Tibial artery (tissue), 4 donors: ENCODE data around the gene TRMT44.

Experiments used
- DNase-seq, 2 donors: peaks; one replicate each; pipeline ENCODE4 v3.0.0-alpha.2; 2019
- H3K27ac ChIP-seq, 2 donors: fragments of 200-600 bp; sonication (generic) in 1 of 2; 1 replicate in 1 of 2; 2 replicates in 1 of 2; pipeline ENCODE4 v1.5.1; 2018 to 2019; ENCODE audit warnings: mild to moderate bottlenecking in 1 of 2
- H3K27me3 ChIP-seq, 2 donors: fragments of 200-600 bp; sonication (generic) in 1 of 2; one replicate each; pipeline versions ENCODE4 v1.5.1 to v1.6.0; 2016 to 2019
- H3K36me3 ChIP-seq, 3 donors: fragments of 200-600 bp; sonication (generic) in 2 of 3; one replicate each; pipeline ENCODE4 v1.5.1; 2016 to 2019; ENCODE audit warnings: mild to moderate bottlenecking in 2 of 3
- H3K4me1 ChIP-seq, 4 donors: fragments of 200-600 bp; sonication (generic) in 2 of 4; 1 replicate in 3 of 4; 2 replicates in 1 of 4; pipeline ENCODE4 v1.5.1; 2016 to 2019
- H3K4me3 ChIP-seq, 2 donors: fragments of 200-600 bp; sonication (generic) in 1 of 2; 1 replicate in 1 of 2; 2 replicates in 1 of 2; pipeline ENCODE4 v1.5.1; 2018 to 2019; ENCODE audit warnings: mild to moderate bottlenecking in 2 of 2
- H3K9me3 ChIP-seq, 3 donors: fragments of 200-600 bp; sonication (generic) in 1 of 3; one replicate each; pipeline ENCODE4 v1.5.1; 2016 to 2019
- intact Hi-C: fragments of 100-400 bp; cut with DNase I; formaldehyde crosslinking; loops from one replicate; pipeline ENCODE4 v1.15.0; 2023; ENCODE audit warnings: low total_unique reads
- TF ChIP-seq, protein P1 (sequence below), 2 experiments: fragments of 200-600 bp in 1 of 2; fragments of 450-650 bp in 1 of 2; IDR thresholded peaks; one replicate each; pipeline ENCODE4 v1.5.1; 2017 to 2019; ENCODE audit warnings: antibody characterized with exemption in 2 of 2, mild to moderate bottlenecking in 1 of 2, moderate library complexity in 1 of 2

Gene TRMT44

DNA sequence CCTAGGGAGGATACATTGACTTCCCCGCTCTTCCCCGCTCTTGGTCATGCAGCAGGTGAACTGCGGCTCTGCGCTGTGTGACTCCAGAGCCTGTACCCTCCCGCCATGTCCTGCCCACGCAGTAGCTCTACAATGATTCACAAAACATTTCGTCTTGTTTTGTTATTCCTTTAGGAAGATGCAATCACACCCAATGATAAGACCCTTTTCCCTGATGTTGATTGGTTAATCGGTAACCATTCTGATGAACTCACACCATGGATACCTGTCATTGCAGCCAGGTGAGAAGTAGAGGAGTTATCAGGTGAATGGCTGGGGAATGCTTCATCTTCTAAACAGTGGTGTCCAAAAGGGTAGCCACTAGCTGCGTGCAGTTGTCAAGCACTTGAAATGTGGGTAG lies 23.2 kb downstream of the TRMT44 start:
- H3K27ac ChIP-seq = no peak overlapping the region
- H3K36me3 ChIP-seq = peaks cover 43 to 90% (median 66%) of the 10 kb centered on the region in 3 donors
- DNase-seq = no peak
- intact Hi-C loops = no loop called here
- TF ChIP-seq, protein P1, sequence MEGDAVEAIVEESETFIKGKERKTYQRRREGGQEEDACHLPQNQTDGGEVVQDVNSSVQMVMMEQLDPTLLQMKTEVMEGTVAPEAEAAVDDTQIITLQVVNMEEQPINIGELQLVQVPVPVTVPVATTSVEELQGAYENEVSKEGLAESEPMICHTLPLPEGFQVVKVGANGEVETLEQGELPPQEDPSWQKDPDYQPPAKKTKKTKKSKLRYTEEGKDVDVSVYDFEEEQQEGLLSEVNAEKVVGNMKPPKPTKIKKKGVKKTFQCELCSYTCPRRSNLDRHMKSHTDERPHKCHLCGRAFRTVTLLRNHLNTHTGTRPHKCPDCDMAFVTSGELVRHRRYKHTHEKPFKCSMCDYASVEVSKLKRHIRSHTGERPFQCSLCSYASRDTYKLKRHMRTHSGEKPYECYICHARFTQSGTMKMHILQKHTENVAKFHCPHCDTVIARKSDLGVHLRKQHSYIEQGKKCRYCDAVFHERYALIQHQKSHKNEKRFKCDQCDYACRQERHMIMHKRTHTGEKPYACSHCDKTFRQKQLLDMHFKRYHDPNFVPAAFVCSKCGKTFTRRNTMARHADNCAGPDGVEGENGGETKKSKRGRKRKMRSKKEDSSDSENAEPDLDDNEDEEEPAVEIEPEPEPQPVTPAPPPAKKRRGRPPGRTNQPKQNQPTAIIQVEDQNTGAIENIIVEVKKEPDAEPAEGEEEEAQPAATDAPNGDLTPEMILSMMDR (IDR thresholded peaks at IDR 0.05) = no peak
- H3K4me1 ChIP-seq = no peaks in the 10 kb centered on the region
- no peaks in the 10 kb centered on the region for H3K9me3 ChIP-seq
- no peak overlapping the region for H3K4me3 ChIP-seq
- no peaks in the 10 kb centered on the region for H3K27me3 ChIP-seq

- Histone ChIP-seq H3K27ac (no peak overlapping the region), H3K4me3 (no peak overlapping the region), H3K9me3 (no peaks in the 10 kb centered on the region), H3K36me3 (peaks cover 37 to 90% (median 66%) of the 10 kb centered on the region in 3 donors), H3K27me3 (no peaks in the 10 kb centered on the region), H3K4me1 (no peaks in the 10 kb centered on the region)
- DNase-seq = no peak
- intact Hi-C loops = no loop called here
- TF ChIP-seq, protein P1 (IDR thresholded peaks at IDR 0.05) = no peak
Measured at GRCh38 chr4:8464381-8464780, 23.8 kb downstream of the TRMT44 start.

DNA sequence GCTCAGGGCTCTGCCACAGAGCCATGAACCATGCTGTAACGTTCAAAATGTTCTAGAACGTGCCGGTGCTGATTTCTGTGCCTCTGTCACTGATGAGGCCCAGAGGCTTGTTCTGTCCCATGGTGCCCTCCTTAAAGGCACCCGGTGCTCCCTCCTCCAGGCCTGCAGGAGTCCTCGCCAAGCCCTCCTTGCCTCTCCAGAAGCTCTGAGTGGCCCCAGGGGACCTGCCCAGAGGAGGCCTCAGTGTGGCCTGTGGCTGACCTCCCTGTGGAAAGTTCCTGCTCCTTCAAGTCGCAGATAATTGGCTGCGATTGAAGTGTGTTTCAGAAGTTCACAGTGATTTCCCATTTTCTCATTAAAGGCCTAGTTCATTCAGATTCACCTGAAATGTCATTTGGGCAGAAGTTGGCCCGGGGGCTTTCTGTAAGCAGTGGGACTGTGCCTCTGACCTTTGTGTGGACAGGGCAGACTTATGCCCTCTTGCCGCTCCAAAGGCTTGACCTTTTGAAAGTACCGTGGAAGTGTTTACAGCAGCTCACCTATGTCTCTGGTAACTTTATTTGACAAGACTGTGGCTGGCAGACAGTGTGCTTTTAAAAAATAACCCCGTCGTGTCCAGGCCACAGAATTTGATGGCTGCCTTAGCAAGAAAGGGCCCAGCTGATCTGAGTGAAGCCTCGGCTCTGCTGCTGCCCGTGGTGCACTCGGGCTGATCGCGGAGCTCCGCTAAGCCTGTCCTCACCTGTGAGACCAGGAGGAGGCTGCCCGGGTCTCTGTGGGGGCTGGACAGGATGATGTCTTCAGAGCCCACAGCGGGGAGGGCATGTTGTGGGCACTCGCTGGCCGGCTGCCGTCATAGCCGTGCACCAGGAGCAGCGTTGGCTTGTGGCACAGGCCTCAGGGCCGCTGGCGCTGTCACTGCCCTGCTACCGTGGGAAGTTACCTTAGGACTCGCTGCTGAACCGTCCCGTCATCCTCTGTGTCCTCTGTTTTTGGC lies 25.3 kb downstream of the TRMT44 start:
- TF ChIP-seq, protein P1 (IDR thresholded peaks at IDR 0.05) = no peak
- DNase-seq = no peak
- H3K9me3 ChIP-seq = no peaks in the 10 kb centered on the region
- H3K27ac ChIP-seq = no peak overlapping the region
- H3K4me3 ChIP-seq = no peak overlapping the region
- H3K27me3 ChIP-seq = no peaks in the 10 kb centered on the region
- H3K36me3 ChIP-seq = peaks cover 31 to 90% (median 72%) of the 10 kb centered on the region in 3 donors
- H3K4me1 ChIP-seq = no peaks in the 10 kb centered on the region
- intact Hi-C loops = no loop called here

- no peak overlapping the region for H3K27ac ChIP-seq
- TF ChIP-seq, protein P1 (IDR thresholded peaks at IDR 0.05) = no peak
- peaks cover 0 to 5% (median under 1%) of the 10 kb centered on the region in 4 donors for H3K4me1 ChIP-seq
- H3K36me3 ChIP-seq = peaks cover 26 to 88% (median 70%) of the 10 kb centered on the region in 3 donors
- no peaks in the 10 kb centered on the region for H3K27me3 ChIP-seq
- intact Hi-C loops = no loop called here
- DNase-seq = no peak
- no peaks in the 10 kb centered on the region for H3K9me3 ChIP-seq
- no peak overlapping the region for H3K4me3 ChIP-seq
Measured at GRCh38 chr4:8467016-8467415, 26.4 kb downstream of the TRMT44 start.

DNA sequence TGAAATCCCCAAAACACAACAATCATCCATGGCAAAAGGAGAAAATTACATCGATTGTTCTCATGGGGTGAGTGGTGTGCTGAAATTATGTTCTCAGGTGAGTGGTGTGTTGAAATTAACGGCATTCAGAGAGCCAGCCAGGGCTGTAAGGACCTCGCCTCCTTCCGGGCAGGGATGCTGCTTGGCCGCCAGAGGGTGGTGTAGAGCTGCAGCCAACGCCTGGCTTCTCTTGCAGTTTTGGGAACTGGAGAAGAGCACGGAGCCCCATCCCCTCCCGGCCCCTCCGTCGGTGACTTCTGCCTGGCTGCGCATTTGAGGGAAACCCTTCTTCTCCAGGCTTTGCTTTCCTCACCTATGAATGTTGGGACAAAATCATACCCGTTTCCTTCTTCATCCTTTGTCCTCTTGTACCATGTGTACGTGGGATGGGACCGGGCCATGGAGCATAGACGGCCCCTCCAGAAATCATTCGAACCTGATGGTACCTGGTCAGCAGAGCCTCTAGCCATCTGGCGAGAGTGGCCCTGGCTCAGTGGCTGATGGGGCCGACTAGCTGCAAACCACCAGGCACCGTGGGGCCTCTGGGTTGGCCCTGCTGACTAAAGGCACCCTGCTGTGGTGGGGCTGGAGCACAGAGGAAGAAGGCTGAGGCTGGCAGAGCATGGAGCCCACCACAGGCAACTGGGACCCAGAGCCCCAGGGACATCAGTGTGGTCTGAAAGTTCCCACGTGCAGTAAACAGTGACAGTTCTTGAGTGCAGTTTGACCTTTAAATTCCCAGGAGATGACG lies 28.4 kb downstream of the TRMT44 start:
- Histone ChIP-seq H3K4me3 (no peak overlapping the region), H3K4me1 (peaks cover 0 to 23% (median 19%) of the 10 kb centered on the region in 4 donors), H3K36me3 (peaks cover 26 to 74% (median 61%) of the 10 kb centered on the region in 3 donors), H3K9me3 (no peaks in the 10 kb centered on the region), H3K27ac (no peak overlapping the region), H3K27me3 (no peaks in the 10 kb centered on the region)
- TF ChIP-seq, protein P1 (IDR thresholded peaks at IDR 0.05) = peak; percentile 82 to 90
- intact Hi-C loops = loop anchor here (2.0 kb wide), 1 partner anchor 126 kb away; no protein-coding TSS in a partner anchor
- peak in 1 of 2 donors; percentile 82 for DNase-seq
